Stimulated activated CD4-positive, alpha-beta T cell treated with anti-CD3 and anti-CD28 coated beads, Interleukin-2, amount 100 ng/mL, for 48 hours (primary cell): ENCODE results near the gene RPUSD1.
"Not testable (repeated sequence)": the region's sequence is repeated elsewhere in the genome, so short reads cannot be mapped to it uniquely, and the experiment has no call there.

Source experiments
- DNase-seq, 2 donors: peaks; one replicate each; pipeline ENCODE4 v3.0.0-alpha.2; 2020

The RPUSD1 gene

GRCh38 chr16:764184-764750 is 23.9 kb downstream of the RPUSD1 start:
- no peak for DNase-seq

GRCh38 chr16:763369-764183 is 24.6 kb downstream of the RPUSD1 start:
- DNase-seq: no peak

GRCh38 chr16:762595-763268 is 25.4 kb downstream of the RPUSD1 start:
- DNase-seq: no peak

- no peak for DNase-seq
Observed at GRCh38 chr16:761625-762513, 26.3 kb downstream of the RPUSD1 start.

GRCh38 chr16:760545-761343 is 27.4 kb downstream of the RPUSD1 start, which contains the start of gene MSLN:
Gene MSLN, plus strand, starts transcription at chr16:760734. Its CDS starts 1,947 bp downstream, at chr16:762681.
- no peak for DNase-seq

- DNase-seq: no peak
Observed at GRCh38 chr16:760065-760464, 28.1 kb downstream of the RPUSD1 start.

- DNase-seq: no peak
Observed at GRCh38 chr16:759110-759910, 28.9 kb downstream of the RPUSD1 start.

- DNase-seq: no peak
Observed at GRCh38 chr16:756428-756827, 31.8 kb downstream of the RPUSD1 start.

GRCh38 chr16:754656-755055 is 33.5 kb downstream of the RPUSD1 start:
- no peak for DNase-seq

GRCh38 chr16:754121-754607 is 34.0 kb downstream of the RPUSD1 start:
- DNase-seq: not testable (repeated sequence)

- DNase-seq: no peak
Observed at GRCh38 chr16:752007-752312, 36.2 kb downstream of the RPUSD1 start.

GRCh38 chr16:751152-752006 is 36.8 kb downstream of the RPUSD1 start:
- DNase-seq: no peak

GRCh38 chr16:750485-750884 is 37.7 kb downstream of the RPUSD1 start:
- DNase-seq: no peak

GRCh38 chr16:749010-749409 is 39.2 kb downstream of the RPUSD1 start:
- no peak for DNase-seq

GRCh38 chr16:747978-748746 is 40.0 kb downstream of the RPUSD1 start:
- DNase-seq: no peak

- no peak for DNase-seq
Observed at GRCh38 chr16:746637-747036, 41.5 kb downstream of the RPUSD1 start.

- no peak for DNase-seq
Observed at GRCh38 chr16:745739-746138, 42.4 kb downstream of the RPUSD1 start.

- no peak for DNase-seq
Observed at GRCh38 chr16:743794-744500, 44.2 kb downstream of the RPUSD1 start.

- not testable (repeated sequence) for DNase-seq
Observed at GRCh38 chr16:742894-743293, 45.3 kb downstream of the RPUSD1 start.
